Activated T-helper 1 cell treated with Interleukin-2 at 50 U/mL for 16 hours (primary cell): ENCODE data around the gene KATNA1.
"Not testable (repeated sequence)": the region's sequence is repeated elsewhere in the genome, so short reads cannot be mapped to it uniquely, and the experiment has no call there.

Experiments
- DNase-seq: peaks from one replicate; pipeline ENCODE4 v3.0.0-alpha.2; 2020; ENCODE audit warnings: low read depth

KATNA1 gene

DNA sequence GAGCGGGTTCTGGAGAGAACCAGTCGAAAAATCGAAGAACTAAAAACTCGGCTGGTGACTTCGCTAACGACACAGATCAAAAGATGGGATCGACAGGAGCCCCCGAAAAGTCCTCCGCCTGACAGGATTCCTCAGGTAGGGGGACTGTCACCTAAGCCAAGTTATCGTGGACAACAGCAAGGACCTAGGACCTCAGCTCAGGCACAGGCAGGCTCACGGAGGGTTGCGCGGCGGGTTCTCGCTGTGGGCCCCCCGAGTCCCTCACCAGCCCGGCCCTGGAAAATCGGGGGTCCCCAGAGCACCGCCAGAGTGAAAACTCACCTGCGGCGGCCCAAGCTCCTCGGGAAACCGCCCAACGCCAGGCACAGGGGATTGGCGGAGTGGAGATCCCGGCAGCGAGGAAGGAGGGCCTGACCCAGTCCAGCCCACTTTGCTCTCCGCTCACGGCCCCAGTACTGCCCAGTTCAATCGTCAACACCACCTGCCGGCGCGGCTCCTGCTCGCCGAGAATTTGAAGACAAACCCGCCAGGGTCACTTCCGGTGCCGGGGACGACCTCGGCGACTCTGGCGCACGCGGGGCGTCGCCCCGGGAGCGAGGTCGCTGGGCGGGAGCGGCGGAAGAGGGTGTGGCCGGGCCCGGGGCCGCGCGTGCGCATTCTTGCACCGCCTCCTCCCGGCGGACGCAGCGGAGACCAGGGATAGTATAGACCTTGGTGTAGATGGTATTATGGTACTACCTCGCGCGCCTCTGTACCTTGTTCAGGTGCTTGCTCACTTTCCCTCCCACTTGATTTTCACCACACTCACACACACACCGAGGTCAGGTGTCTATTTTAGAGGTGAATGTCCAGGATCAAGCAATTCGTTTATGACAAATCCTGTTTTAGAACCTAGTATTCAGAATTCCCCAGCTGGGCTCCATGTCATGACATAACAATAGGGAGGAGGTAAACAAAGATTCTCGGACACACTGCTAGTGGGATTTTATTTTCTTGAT, at the start of gene KATNA1:
KATNA1 (minus strand) TSS at position 567 of the 998 bp plus-strand sequence. CDS start 10,167 bp downstream, outside the sequence.
- DNase-seq: peak; percentile 82

GRCh38 chr6:149698175-149698574, 49.7 kb upstream of the KATNA1 start:
- DNase-seq: no peak

DNA sequence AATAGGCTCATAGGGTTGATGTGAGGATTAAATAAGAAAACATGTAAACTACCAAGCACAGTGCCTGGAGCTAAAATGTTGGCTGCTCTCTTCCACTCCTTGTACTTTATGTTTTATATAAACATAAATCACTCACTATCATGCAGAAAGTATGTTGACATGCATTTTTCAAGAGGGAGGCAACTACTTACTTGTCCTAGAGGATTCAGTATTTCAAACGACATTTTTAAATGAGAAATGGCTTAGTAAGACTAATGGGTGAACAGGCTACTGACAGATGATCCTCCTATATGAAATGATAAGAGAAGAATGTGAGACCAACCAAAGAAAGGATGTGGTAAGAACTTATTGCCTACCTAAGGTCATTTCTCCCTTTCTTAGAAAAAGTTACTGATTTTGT, 48.4 kb upstream of the KATNA1 start:
- DNase-seq: no peak

DNA sequence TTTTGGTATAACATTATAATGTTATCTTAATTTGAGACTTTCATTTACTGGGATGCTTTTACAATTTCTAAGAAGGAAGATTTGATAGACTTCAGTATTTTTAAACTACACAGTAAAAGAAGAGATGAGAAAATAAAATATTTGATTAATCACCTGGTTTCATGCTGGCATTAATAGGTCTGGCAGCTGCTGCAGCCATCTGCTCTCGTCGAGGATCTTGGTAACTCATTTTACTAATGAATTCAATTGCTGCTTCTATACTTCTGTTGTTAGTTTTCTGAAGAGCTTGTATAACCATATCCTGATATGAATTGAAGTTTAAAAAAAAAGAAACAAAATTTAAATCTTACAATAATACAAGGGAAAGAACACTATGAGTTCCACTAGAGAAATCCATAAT, 46.4 kb upstream of the KATNA1 start:
- DNase-seq: no peak

DNA sequence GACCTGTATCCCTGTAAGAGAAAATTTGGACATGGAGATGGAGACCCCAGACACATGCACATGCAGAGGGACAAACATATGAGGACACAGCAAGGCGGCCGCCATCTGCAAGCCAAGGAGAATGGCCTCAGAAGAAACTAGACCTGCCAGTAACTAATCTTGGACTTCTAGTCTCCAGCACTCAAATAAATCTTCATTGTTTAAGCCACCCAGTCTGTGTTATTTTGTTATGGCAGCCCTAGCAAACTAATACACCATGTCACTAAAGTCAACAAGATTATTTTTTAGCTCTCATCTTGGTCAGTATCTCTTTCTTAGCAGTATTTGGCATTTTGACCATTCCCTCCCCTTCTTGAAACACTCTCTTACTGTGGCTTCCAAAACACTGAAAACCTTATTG, 42.7 kb upstream of the KATNA1 start:
- DNase-seq: no peak

DNA sequence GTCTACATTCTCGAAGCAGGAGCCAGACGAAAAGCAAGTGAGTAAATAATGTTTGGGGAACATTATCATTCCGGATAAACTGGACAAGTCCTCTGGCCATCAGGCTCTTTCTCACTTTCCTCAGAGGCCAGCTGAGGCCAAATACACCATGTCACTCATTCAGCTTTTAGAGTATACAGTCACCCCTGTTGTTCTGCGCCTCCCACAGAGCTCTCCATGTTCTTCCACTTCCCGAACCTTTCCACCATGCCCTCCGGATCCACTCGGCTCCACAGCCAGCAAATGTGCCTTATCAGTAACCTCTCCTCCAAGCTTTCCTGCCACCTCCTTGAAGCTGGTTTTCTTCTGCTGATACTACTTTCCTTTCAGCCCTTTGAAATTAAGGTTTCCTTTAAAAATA, 37.7 kb upstream of the KATNA1 start:
- no peak for DNase-seq

- DNase-seq: no peak
These were observed 34.8 kb upstream of the KATNA1 start for GRCh38 chr6:149683256-149683859.

DNA sequence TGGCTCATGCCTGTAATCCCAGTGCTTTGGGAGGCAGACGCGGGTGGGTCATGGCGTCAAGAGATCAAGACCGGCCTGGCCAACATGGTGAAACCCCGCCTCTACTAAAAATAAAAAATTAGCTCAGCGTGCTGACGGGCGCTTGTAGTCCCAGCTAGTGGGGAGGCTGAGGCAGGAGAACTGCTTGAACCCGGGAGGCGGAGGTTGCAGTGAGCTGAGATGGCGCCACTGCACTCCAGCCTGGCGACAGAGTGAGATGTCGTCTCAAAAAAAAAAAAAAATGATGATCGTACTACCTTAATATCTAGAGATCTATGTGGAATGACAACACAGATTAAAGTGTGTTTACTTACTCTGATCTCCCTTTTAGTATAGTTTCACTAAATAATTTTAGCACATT, 33.3 kb upstream of the KATNA1 start:
- not testable (repeated sequence) for DNase-seq

- DNase-seq: no peak
These were observed 32.7 kb upstream of the KATNA1 start for GRCh38 chr6:149681209-149681608.

DNA sequence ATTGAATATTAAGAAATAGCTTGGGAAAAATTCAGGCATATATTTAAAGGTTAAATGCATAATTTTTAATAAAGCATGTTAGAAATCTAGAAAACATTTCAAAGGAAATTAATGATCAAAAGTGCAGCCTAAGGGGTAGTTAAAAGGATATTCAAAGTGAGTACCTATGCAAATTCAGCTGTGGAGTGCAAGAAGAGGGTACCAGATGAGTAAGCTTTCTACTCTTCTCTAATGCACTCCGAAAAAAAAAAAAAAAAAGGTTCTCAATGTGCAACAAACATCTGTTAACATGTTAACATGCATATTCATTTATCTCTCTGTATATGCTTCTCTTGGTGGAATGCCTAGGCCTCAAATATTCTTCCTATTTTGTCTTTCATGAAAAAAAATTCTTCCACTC, 32.0 kb upstream of the KATNA1 start:
- DNase-seq: no peak

DNA sequence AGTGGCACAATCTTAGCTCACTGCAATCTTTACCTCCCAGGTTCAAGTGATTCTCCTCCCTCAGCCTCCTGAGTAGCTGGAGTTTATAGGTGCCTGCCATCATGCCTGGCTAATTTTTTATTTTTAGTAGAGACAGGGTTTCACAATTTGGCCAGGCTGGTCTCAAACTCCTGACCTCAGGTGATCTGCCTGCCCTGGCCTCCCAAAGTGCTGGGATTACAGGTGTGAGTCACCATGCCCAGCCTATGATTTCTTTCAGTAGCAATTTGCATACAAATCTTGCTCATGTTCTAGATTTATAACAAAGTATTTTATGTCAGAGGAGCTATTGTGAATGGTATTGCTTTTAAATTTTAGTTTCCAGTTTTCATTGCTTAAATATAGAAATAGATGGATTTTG, 23.8 kb upstream of the KATNA1 start:
- DNase-seq: not testable (repeated sequence)

- DNase-seq: no peak
These were observed 11.5 kb upstream of the KATNA1 start for GRCh38 chr6:149660028-149660427.

GRCh38 chr6:149657441-149657840, 8.9 kb upstream of the KATNA1 start:
- DNase-seq: no peak

DNA sequence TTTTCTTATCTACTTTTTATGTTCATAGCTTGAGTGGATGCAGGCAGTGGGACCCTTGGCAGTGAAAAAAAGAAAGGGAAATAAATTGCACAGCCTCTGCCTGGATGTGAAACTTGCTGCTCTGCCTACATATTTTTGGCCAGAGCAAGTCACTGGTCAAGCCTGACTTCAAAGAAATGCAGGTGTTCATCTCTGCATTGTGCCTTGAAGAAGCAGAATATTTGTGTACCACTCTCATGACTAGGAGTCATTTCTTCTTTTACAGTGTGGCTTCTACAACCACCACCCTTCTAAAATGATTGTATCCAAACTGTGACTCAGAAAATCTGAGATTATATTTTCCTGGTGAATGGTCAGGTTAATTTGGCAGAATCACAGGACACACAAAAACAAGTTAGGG, 2.5 kb upstream of the KATNA1 start:
- DNase-seq: no peak

DNA sequence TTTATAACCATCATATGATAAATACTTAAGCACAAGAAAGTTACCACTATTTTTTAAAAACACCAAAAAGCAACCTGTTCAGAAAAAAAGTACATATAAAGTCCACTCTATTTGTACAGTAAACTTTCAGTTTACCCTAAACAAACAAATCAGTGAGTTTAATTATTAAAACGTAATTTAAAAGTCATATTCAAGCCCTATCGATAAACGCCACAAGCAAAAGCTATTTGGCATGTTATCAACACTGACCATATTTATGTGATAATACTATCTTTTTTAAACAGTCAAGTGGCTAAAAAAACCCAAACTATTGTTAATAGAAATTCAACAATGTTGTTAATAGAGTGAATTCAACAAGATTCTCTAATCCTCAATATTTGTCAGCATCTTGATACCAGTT, 1.9 kb downstream of the KATNA1 start:
- DNase-seq: no peak

DNA sequence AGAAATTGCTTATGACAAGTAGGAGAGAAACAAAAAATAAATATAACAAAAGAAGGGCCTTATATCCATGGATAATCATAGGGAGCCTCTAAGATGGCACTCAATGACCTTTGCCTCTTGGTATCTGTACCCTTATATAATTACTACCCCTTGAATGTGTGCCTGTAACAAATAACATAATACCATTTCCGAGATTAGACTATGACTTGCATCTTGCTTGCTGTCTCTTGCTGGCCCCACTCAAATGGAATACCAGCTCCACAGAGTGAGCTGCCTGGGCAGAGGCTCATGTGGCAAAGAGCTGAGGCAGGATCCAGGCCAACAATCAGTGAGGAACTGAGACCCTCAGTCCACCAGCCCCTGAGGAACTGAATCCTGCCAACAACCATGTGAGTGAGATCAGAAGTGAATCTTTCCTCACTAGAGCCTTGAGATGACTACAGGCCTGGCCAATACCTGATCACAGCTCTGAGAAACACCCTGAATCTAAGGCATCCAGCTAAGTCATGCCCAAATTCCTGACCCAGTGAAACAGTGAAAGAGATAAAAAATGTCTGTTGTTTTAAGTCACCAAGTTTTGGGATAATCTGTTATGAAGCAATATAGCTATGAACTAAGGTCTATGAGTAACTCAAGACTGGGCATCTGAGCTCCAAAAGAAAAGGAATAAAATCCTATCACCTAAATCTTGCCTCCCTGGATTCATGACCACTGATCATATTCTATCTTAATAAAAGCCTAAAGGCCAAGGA, 5.5 kb downstream of the KATNA1 start:
- no peak for DNase-seq

GRCh38 chr6:149636124-149636523, 12.4 kb downstream of the KATNA1 start:
- no peak for DNase-seq

DNA sequence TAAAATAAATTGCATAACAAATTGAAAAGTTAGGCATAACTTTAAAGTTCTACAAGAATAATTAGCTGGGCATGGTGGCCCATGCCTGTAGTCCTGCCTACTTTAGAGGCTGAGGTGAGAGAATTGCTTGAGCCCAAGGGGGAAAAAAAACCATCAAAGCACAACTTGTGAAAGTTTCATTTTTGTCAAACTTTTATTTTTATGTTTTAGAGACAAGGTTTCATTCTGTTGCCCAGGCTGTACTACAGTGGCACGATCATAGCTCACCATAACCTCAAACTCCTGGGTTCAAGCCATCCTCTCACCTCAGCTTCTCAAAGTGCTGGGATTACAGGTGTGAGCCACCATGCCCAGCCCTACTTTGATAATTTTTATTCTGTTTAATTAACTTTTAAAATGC, 14.2 kb downstream of the KATNA1 start:
- DNase-seq: no peak

GRCh38 chr6:149628875-149629510, 19.5 kb downstream of the KATNA1 start:
- DNase-seq: no peak

DNA sequence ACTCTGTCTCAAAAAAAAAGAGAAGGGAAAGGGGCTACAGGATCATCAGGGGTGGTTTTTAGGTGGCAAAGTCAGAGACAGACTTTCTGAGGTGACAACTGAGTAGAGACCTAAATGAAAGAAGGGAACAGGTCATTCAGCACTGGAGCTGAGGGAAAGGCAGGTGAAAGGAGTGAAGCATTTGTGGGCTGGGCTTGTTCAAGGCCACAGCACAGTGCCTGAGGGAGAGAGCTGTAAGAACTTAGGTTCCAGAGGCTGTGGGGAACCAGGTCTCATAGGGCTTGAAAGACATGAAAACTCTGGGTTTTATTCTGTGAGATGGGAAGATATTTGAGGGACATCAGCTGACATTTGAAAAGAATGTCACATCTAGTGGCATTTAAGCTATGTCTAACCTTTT, 20.8 kb downstream of the KATNA1 start:
- DNase-seq: no peak

DNA sequence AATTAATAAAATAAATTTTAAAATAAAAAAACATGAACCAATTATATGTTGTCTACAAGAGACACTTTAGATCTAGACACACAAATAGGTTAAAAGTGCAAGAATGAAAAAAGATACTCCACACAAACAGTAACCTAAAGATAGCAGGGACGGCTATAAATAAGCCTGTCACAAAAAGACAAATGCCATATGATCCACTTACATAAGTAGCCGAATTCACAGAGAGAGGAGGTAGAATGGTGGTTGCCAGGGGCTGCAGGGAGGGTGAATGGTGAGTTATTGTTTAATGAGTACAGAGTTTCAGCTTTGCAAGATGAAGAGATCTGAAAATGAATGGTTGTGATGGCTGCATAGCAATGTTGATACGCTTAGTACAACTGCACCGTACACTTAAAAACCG, 32.7 kb downstream of the KATNA1 start:
- DNase-seq: no peak

DNA sequence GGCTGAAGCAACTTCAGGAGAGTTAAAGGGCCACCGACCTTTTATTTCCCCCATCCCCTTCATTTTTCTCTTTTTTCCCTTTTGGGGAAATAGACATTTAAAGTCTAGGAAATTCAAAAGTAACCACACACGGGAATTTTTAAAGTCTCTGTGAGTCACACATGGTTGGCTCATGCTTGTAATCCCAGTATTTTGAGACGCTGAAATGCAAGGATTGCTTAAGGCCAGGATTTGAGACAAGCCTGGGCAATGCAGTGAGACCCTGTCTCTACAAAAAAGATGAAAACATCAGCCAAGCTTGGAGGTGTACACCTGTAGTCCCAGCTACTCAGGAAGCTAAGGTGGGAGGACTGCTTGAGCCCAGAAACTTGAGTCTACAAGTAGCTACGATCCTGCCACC, 34.2 kb downstream of the KATNA1 start:
- no peak for DNase-seq
